Hematopoietic multipotent progenitor cell treated with erythropoietin and hydrocortisone succinate and interleukin-3 and kit ligand, for 6 days (in vitro differentiated cells): ENCODE results near the gene DOK3.

ENCODE experiments used
- DNase-seq: peaks from one replicate; pipeline ENCODE4 v3.0.0-alpha.2; 2015

The DOK3 gene

DNA sequence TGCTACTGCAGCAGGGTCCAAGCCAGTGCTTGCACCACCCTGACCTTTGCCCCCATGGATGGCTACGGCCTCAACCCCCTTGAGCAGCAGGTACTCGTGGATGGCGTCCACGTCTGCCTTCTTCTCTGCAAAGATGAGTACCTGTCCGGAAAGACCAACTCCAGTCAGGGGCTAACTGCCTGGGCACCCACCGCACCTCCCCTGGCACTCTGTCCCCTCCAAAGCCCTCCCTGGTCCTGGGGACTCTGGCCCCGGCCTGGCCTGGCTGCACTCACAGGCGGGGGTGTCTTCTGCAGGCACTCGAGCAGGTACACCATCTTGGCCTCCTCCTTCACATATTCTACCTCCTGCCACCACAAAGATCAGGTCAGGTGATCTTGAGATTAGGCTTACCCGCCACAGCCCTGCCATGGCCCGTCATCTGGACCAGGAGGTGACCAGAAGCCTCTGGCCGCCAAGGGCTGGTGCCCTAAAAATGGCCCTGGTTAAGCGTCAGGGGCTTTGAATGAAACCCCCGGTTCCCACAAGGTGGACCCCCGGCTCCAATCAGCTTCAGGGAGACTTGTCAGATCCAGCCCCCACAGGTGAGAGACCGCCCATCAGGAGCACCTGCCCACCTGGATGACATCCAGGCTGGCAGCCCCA is 3.2 kb upstream of the DOK3 start:
- no peak for DNase-seq

DNA sequence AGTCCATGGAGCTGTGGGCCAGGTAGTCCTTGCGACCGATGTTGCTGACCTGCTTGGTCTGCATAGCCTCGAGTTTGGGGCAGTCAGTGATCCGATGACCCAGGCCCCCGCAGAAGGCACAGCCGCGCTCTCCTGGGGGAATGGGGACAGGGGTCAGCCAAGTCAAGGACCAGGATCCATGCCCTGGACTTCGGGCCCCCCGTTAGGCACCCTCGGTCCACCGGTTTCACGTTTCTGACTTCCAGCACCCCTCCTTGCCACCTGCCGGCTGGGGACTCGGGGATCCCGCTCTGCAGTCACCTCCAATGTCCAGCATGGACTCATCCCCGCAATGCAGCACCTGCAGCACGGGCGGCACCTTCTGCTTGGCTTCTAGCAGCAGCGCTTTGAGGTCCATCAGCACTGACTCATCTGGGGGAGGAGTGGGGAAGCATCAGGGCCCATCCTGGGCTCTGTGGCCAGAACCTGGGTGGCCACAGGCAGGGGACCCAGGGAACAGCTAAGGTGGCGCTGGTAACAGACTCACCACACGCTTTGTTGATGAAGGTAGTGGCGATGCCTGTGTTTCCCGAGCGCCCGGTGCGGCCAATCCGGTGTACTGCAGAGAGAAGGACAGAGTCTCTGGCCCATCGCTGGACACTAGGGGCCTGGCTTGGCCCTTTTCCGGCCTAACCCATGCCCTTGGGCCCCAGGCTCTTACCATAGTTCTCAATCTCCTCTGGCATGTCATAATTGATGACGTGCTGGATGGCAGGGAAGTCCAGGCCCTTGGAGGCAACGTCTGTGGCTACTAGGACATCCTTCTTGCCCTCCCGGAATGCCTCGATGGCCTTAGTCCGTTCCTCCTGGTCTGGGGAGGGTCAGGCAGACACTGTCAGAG is 2.4 kb upstream of the DOK3 start:
- no peak for DNase-seq

DNA sequence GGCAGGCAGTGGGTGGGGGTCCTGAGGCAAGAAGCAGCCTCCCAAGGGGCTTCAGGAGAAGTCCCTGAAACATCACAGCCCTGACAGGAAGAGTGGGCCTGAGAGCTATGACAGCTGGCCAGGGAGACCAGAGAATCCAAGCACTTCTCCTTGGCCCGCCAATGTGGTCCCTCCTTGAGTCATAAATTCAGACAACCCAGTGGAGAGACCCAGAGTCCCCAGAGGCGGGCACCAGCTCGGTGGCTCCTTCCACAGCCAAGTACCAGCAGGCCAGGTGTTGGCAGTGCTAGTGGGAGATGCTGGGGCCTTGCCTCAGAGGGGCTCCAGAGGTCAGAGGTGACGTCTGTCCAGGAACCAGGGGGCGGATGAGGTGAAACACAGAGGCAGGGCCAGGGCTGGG is 1.6 kb upstream of the DOK3 start:
- DNase-seq, result no peak

DNA sequence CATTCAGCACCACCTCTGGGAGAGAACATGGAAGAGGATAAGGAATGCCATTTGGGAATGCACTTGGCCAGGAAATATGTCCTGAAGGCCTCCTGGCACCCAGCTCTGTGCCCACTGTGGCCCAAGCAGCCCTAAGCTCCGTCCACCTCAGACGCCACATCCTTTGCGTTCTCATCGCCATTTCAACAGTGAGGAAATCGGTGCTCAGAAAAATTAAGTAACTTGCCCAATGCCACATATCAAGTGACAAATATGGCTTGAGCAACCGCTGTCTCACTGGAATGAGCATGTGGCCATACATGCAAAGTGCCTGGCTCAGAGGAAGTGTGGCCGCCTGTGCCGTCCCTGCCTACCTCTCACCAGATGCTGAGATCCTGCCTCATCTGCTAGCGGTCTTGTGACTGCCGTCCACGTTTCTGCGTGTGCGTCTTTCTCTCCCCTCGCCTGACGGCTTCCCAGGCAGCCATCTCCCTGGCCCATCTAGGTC is 984 bp upstream of the DOK3 start:
- peak; percentile 79 for DNase-seq

DNA sequence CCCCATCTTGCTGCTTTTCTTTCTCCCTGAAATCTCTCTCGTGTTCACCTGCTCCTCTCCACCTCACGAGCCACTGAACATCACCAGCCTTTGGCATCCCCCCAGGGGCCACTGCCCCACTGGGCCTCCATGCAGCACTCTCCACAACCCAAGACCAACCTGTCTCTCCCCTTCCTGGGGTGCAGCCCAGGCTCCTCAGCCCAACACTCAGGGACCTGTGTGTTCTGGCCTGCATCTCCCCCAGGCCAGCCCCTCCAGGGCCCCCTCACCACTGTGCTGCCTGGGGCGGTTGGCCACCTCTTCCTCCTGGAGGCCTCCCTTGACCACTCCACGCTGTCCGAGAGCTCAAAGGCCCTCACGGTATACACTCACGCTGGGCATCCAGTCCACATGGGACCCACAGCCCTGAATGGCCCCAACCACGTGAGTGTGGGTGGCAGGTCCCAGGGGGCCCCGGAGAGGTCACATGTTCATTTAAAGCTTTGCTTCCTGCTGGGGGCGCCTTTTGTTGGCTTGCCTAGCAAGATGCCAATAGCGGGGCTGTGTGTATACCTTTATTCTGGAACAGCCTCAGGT is 453 bp upstream of the DOK3 start:
- DNase-seq, result peak; percentile 50

DNA sequence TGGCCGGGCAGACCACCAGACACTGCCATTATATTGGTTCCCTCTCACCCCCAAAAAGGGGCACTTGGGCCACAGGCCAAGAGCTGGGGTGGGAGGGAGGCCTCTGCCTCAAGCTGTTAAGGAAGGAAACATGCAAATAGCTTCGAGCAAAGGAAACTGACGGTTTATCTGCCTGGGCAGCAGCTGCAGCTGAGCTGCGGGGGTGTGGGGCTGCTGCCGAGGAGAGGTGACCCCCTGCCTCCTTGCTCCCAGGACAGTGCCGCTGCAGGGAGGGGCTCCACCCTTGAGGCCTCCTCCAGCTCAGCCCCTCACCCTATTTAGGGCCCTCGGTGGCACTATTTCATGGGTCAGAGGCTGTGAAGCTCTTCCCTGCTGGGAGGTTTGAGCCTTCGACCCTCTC is 789 bp downstream of the DOK3 start:
- peak; percentile 78 for DNase-seq

DNA sequence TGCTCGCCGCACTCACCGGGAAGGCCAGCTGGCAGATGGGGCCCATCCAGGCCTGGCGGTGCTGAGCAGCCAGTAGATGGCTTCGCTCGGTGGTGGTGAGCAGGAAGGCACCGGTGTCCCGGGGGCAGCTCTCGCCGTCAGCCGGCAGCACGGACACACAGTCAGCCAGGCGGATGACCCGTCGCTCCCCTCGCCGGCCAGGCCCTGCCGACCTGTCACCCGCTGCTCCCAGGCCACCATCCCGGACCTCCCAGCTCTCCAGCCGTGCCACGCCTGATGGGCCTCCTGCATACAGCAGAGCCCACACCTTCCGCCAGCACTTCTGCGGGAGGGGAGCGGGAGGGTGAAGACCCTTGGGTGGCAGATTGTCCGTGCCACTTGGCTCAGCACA is 1.4 kb downstream of the DOK3 start:
- no peak for DNase-seq

DNA sequence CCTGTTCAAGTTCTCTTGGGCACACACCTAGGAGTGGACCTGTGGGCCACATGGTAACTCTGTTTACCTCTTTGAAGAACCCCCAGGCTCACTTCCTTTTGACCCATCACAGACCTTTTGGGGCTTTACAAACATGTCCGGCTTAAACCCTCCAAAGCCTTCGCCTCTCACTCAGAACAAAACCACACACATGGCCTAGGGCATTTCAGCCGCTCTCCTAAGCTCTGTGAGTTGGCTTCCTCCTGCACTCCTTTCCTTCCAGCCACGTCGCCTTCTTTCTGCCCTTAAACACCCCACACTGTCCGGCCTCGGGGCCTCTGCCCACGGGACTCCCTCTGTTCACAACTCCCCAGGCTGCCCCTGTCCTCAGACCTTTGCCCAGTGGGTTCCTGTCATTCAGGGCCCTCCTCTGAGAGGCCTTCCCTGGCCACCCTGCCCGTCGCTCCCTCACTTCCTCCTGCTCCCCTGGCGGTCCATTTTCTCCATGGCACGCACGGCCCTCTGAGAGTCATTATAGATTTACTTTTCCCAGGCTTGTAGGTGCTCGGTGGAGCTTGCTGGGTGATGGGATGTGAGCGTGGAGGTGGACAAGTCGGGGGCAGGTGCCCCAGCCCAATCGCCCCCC is 1.9 kb downstream of the DOK3 start:
- peak; percentile 55 for DNase-seq

DNA sequence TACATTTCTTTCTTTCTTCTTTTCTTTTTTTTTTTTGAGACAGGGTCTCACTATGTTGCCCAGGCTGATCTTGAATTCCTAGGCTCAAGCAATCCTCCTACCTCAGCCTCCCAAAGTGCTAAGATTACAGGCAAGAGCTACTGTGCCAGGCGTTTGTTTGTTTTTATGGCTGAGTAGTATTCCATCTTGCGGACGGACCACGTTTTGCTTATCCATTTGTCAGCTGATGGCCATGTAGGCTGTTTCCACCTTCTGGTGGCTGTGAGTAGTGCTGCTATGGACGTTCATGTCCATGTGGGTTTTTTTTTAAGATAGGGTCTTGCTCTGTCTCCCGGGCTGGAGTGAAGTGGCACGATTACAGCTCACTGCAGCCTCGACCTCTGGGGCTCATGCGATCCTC is 2.5 kb downstream of the DOK3 start:
- DNase-seq, result peak; percentile 73

DNA sequence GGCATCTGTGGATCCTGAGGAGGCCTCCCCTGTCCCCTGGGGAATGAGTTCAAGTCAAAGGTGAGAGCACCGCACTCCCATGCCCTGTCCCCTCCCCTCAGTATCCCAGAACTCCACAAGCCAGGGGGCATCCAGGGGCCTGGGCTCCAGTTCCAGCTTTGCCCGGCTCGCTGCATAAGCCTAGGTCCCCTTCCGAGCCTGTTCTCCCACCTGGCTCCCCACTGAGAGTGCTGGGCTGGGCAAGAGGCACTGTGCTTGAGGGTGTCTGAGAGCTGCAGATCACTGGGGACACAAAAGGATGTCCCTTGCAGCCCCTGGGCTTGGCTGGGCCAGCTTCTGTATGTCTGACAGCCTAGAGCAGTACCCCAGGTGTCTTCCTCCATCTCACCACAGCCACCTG is 4.6 kb downstream of the DOK3 start:
- no peak for DNase-seq

DNA sequence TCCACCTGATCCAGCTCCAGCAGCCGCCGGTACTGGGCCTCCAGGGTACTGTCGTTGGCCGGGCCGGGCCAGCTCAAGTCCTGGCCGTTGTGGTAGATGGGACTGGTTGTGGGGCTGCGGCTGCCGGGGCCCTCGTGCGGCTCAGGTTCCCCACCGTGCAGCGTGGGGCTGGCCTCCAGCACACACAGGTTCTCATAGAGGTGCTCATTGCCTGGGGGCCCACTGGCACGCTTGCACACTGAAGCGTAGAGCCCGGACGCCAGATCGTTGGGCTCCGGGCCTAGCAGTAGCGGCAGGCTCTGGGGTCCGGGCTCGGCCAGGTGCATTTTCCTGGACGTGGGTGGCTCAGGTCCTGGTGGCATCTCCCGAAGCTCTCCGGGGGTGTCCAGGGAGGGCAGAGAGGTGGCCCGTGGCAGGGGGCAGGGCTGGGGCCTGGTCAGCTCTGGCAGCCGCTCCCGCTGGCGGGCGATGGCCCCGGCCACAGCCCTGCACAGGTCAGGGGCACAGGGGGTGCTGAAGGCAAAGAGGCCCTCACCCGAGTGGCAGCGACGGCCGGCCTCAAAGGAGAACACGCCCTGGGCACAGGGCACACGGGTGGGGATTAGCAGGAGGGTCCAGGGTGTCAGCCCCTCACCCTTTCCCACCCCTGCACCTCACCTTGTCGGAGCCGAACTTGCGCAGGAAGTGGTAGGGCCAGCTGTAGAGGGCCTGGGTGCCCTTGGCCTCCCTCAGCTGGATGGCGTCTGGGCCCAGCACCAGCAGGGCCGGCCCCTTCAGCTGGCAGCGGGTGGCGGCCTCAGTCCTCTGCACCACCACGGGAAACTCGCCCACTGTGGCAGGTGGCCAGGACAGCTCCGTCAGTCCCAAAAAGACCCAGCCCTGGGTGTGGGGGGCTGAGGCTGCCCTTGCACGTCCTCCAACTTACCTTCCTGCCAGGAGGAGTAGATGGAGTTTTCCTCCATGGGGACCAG is 5.3 kb downstream of the DOK3 start:
- no peak for DNase-seq

DNA sequence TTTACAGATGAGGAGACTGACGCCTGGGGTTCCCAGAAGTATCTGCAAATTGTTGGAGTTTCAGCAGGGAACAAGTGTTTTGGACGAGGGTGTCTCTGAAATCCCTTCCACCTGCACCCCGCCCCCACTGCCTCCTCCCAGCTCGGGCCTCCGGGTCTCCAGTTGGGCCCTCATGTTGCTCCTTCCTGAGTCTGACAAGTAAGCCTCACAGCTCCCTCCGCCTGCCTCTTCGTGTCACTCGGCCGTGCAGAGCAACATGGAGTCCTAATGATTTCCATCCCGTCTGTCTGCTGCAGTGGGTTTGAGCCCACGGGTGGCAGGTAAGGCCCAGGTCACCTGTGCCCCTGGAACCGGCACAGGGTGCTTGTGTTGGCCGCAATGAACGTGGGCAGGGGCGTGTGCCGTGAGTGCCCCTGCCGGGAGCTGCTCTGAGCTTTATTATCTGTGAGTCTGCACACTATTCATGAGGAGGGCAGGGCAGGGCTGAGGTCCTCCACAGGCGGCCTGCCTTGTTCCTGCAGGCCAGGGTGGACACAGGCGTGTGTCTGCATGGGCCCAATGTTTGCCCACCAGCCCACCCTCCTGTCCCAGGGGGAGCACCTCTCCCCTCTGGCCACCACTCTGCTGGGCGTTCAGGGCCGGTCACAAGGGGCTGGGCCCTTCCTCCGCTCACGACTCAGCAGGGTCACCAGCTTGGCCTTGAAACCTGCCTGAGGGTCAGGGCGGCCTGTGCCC is 6.1 kb downstream of the DOK3 start:
- DNase-seq, result no peak

DNA sequence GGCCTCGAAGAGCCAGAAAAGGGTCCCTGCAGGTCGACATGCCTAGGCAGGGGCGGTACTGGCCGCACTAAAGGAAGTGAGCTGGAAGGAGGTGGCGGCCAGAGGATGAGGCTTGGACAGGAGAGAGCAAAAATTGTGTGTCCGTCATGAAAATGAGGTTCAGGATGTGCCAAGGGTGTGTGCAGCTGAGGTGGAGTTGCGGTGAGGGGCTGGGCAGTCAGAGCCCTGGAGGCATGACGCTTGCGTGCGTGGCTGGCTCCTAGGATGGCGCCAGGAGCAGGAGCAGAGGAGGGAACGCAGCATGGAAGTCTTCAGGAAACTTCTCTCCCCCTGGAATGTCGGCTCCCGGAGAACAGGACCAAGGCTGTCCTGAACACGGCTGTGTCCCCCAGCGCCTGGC is 6.7 kb downstream of the DOK3 start:
- DNase-seq, result no peak

DNA sequence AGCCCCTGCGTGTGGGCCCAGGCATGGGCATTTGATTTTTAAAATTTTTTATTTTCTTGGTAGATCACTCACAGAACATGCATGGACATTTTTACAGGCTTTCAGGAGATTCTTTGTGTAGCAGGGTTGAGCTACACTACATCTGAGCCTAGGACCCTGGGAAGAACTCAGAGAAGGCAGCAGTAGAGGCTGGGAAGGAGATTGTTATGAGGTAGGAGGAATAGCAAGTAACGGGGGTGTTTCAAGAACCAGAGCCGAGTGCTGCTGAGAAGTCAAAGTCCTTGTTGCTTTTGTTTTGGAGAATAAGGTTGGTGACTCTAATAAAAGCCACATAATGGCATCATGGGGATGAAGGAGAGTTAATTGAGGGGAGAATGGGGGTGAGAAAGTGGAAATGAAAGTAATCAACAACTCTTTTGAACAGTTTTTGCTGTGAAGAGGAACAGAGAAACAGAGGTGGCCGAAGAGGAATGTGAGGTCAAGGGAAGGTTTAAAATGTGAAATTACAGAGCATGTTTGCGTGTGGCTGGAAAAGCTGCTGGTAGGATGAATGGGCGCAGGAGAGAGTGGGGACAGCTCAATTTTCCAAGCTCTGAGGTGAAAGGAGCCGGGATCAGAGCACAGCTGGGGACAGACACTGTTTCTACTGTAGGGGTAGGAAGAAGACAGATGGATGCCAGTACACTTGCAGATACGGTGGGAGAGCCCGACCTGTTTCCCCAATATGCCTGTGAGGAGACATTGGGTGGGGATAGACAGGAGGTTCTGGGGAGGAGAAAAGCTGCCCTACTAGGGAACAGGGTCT is 7.5 kb downstream of the DOK3 start:
- DNase-seq, result no peak

DNA sequence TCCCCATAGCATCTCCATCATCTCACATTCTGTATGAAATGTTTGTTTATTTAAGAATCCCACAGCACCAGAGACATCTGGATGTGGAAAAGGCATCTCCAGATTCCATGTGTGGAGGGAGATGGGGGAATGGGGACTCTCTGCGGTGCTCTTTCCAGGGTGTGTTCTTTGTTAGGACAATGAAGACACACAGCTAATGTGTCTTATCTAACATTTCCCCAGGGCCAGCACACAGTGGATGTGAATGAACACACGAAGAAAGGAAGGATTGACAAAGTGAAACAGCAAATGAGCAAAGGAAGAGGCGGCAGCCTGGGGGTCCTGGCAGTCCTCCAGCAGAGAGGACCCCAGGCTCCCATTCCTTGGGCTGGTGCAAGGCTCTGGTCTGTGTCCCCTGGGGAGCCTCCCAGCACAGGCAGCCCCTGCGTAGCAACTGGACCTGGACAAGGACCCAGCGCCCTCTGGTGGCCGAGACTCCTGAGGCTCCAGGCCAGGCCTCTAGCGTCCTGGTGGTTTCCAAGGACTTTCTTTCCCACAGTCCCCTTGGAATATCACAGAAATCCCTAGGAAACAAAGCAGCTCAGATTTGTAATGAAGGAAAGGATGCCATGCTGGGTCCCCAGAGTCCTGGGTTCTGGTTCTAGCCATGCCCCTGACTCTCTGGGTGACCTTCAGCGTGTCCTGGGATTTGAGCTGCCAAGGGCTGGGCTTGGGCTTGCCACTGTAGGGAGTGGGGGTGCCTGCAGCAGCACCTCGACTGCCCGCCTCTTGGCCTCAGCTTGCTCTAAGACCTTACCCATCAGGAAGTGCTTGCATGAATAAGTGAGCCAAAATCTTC is 8.7 kb downstream of the DOK3 start:
- peak; percentile 94 for DNase-seq

DNA sequence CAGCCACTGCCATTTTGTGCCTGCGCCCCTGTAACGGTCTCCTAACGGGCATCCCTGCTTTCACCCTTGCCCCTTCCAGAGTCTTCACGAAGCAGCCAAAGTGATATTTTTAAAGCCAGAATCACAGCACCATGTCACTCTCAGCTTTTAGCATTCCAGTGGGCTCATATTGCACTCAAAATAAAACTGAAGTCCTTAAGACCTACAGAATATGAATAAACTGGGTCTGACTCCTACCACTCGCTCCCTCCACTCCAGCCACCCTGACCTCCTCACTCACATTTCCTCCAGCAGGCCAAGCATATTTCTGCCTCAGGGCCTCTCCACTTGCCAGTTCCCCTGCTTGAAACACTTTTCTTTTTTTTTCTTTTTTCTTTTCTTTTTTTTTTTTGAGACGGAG is 9.8 kb downstream of the DOK3 start:
- DNase-seq, result no peak

DNA sequence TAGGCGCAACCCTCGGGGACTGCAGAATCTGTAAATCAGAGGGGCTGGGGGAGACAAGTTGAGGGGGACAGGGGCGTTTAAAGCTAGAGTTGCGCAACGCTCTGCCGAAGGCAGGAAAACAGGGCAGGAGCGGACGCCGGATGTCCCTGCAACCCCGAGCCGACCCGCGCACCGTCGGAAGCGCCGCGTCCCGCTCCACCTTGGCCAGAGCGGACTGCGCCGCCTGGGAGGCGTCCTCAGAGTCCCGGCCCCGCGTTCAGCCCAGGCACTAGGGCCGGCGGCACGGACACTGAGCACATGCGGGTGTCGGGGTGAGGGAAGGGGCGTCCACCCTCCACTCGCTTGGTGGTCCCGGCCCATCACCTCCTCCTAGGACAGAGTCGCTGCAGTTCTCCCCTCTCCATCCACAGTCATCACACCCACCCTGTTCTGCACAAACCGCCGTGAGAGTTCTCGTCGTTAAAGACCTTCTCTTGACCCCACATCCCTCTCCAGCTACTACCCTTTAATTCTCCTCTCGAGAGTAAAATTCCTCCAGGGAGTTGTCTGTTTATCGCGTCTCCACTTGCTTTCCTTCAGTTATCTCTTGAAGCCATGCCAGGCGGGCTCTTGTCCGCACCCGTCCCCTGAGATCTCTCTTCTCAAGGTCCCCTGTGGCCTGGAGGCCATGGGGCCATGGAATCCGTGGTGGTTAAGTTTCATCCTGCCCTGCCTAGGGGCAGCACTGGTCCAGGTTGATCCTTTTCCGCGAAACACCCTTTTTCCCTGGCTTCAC is 11.4 kb downstream of the DOK3 start:
- peak; percentile 71 for DNase-seq

DNA sequence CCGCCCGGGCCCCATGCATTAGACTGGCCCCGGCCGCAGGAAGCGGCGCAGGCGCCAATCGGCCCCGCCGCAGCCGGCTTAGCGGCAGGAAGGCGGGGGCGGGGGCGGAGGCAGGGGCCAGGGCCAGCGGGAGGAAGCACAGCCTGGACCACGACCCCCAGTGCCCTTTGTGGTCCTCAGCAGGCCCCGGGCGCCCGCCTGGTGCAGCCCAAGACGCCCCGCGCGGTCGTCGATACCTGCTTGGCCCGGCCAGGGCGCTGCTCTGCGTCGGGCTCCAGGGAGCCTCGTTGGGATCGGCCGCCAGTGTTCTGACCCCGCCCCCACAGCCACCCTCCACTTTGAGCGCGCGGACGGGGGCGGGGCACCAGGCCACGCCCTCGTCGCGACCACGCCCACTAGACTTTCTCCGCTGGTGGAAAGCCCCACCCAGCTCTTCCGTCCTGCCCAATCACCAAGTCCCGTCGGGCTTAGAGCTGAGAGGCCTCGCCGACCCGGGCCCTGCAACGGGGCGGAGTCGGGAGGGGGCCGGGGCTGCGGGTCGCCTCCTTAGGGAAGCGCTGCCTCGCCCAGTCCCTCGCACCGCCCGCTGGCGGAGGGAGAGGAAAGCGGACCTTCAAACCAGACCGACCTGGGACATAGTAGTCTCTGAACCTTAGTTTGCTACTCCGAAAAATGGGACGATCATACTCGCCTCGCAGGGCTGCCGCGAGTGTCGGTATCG is 12.2 kb downstream of the DOK3 start, which contains the start of gene PDLIM7:
PDLIM7 (minus strand) TSS at position 313 of the 721 bp plus-strand sequence. CDS start 1,092 bp downstream, outside the sequence.
- DNase-seq, result peak; percentile 98
